ENCODE measurements around the gene F3. TPM values are rescaled to one million over a fixed set of nuclear protein-coding genes. Genes with fewer than 3 reads are reported as not detected.

F3 gene
- total RNA-seq, 1 donor from 2014 or later: 29.1 TPM

- no peak for DNase-seq (ENCODE audit: low spot score)
- intact Hi-C loops (cut with DNase I): no loop called here
Measured at GRCh38 chr1:94486990-94487389, 54.6 kb downstream of the F3 start.

DNA sequence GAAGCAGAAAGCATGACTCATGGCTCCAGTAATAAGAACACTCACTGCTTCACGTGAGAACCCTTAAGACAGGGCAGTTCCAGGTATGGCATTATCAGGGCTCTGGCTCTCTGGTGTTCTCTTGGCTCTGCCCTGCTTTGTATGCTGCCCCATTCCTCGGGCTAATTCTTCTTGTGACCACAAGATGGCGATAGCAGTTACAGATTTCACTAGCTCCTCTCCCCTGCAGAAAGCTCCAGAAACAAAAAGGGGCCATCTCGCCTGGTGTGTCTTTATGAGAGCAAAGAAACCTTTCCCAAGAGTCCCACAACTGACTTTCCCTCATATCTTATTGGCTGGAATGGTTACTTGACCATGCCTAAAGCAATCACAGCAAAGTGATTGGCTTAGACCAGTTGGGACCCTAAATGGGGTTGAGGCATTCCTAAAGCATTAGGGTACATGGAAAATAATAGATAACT lies 60.1 kb downstream of the F3 start:
- intact Hi-C loops (cut with DNase I): loop anchor here (1.0 to 5.0 kb wide), 2 partner anchors 41 to 324 kb away; no protein-coding TSS in a partner anchor
- DNase-seq (ENCODE audit: low spot score): no peak

- intact Hi-C loops (cut with DNase I): loop anchor here (5.0 kb wide), 1 partner anchor 43 kb away; no protein-coding TSS in a partner anchor
Measured at GRCh38 chr1:94479682-94480081, 61.9 kb downstream of the F3 start.

More at GRCh38 chr1:94479682-94480081, 61.9 kb downstream of the F3 start:
- no peak for DNase-seq (ENCODE audit: low spot score)

Other genes with a start within 250 kb of the F3 start
- gene ABCD3, start 123.4 kb downstream of the F3 start, total RNA-seq: 49.4 TPM